Urinary bladder (tissue), 4 donors: Measurements from ENCODE around the gene AMD1. TPM values are rescaled to one million over a fixed set of nuclear protein-coding genes. Genes with fewer than 3 reads are reported as not detected.

Source experiments
- DNase-seq: peaks from one replicate; pipeline ENCODE4 v3.0.0-alpha.2; 2015; ENCODE audit errors: extremely low spot score
- H3K27ac ChIP-seq: one replicate; pipeline ENCODE4 v1.5.1; 2013; ENCODE audit warnings: low read depth, mild to moderate bottlenecking, moderate library complexity
- H3K36me3 ChIP-seq: one replicate; pipeline ENCODE4 v1.6.1; 2013; ENCODE audit warnings: mild to moderate bottlenecking, moderate library complexity; ENCODE audit not compliant: insufficient read depth
- H3K4me1 ChIP-seq: one replicate; pipeline ENCODE4 v1.6.1; 2013; ENCODE audit warnings: mild to moderate bottlenecking, moderate library complexity; ENCODE audit not compliant: insufficient read depth
- H3K4me3 ChIP-seq: one replicate; pipeline ENCODE4 v1.5.1; 2013; ENCODE audit warnings: low read depth, low read length
- WGBS: extraction: QIAGEN DNeasy Blood & Tissue Kit; methylation state at CpG from one replicate; pipeline ENCODE4 v1.1.7; 2013; 5-methylcytosine and 5-hydroxymethylcytosine counted together
- polyA plus RNA-seq: library from polyadenylated mRNA; stranded (reverse); fragments of 200-250 nt; gene quantifications from one replicate; pipeline ENCODE4 v1.2.3, GENCODE V29; 2013
- small RNA-seq: library from RNA; depleted of rRNA; stranded (forward); fragments of <200 nt; gene quantifications from one replicate; pipeline ENCODE3, GENCODE V24; 2014
- total RNA-seq: library from RNA; depleted of rRNA; stranded (reverse); fragments of >200 nt; gene quantifications from one replicate; pipeline ENCODE4 v1.2.3, GENCODE V29; 2014
- donor health status: healthy with polysubstance abuse.
- donor health status: healthy.

Gene AMD1
- total and polyA plus RNA-seq, 2 donors = 37.0 to 92.8 TPM

DNA sequence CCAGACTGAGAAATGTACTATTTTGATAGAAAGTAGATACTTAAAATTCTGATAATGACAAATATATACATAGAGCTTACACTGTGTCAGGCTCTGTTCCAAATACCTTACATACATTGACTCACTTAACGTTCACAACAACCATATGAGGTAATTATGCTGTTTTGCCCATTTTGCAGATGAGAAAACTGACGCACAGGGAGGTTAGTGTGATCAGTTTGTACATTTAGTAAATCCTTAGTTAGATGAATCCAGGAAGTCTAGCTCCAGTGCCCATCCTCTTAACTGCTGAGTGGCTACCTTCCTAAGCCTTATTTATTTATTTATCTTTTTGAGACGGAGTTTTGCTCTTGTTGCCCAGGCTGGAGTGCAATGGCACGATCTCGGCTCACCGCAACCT lies 60.6 kb downstream of the AMD1 start:
- H3K27ac ChIP-seq = no peak overlapping the region
- no peaks in the 10 kb centered on the region for H3K36me3 ChIP-seq
- WGBS = 91% methylated on average over 6 of the region's 6 CpGs
- H3K4me3 ChIP-seq = no peak overlapping the region
- no peak for DNase-seq
- no peaks in the 10 kb centered on the region for H3K4me1 ChIP-seq

DNA sequence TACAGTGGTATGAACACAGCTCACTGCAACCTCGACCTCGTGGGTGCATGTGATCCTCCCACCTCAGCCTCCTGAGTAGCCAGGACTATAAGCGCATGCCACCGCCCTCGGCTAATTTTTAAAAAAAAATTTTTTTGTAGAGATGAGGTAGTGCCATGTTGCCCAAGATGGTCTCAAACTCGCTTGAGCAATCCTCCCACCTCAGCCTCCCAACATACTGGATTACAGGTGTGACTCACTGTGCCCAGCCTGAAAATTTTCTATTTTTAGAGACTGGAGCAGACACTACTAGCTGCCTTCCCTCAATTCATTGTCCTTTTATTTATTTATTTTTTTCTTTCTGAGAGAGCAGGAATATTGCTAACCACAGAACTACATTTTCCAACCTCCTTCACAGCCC lies 63.6 kb downstream of the AMD1 start:
- no peak overlapping the region for H3K4me3 ChIP-seq
- no peaks in the 10 kb centered on the region for H3K4me1 ChIP-seq
- H3K27ac ChIP-seq = no peak overlapping the region
- WGBS = 96% methylated on average over 6 of the region's 6 CpGs
- no peak for DNase-seq
- H3K36me3 ChIP-seq = no peaks in the 10 kb centered on the region

DNA sequence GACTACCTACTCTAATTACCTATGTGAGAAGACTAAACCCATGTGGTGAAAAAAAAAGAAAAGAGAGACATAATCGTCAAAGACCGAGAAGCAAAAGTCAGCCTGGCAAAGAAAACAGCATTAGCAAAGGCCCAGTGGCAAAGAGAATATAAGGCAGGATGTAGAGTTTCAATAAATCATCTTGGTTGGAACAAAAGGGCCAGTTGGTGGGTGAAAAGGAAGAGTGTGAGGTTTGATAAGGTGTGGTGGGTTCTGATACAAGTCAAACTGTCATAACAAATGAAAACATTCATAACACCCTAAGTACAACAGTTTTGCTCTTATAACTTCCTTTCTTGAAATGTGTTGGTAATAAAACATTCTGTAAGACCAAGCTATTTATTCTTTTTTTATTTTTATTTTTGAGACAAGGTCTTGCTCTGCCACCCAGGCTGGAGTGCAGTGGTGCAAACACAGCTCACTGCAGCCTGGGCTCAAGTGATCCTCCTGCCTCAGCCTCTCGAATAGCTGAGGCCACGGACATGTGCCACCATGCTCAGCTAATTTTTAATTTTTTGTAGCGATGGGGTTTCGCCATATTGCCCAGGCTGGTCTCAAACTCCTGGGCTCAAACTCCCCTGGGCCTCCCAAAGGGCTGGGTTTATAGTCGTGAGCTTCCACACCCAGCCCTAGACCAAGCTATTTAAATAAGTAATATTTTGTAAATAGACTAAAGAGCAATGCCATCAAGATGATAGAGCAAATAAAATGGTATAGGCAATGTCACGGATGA lies 65.0 kb downstream of the AMD1 start:
- Histone ChIP-seq H3K27ac (no peak overlapping the region), H3K4me3 (no peak overlapping the region), H3K36me3 (no peaks in the 10 kb centered on the region), H3K4me1 (no peaks in the 10 kb centered on the region)
- DNase-seq = no peak
- 91% methylated on average over 8 of the region's 8 CpGs for WGBS

- WGBS = 98% methylated on average over 1 of the region's 1 CpG
These were observed 70.1 kb downstream of the AMD1 start for GRCh38 chr6:110944681-110945151.

More at GRCh38 chr6:110944681-110945151, 70.1 kb downstream of the AMD1 start:
- Histone ChIP-seq H3K27ac (no peak overlapping the region), H3K36me3 (no peaks in the 10 kb centered on the region), H3K4me3 (no peak overlapping the region), H3K4me1 (no peaks in the 10 kb centered on the region)
- DNase-seq = no peak

Small RNAs within 50 kb of the gene (small RNA-seq; reads per million reads assigned to genes)
- not detected for gene RNU6-1115P
- gene SNORA40C = not detected

Other genes with a start within 250 kb of the AMD1 start
- gene CDK19, start 59.3 kb upstream of the AMD1 start, total RNA-seq = 32.9 TPM
- 14.0 TPM for gene CDK19, start 59.3 kb upstream of the AMD1 start, polyA plus RNA-seq
- 33.2 TPM for gene GTF3C6, start 83.9 kb downstream of the AMD1 start, total RNA-seq
- 45.3 TPM for gene GTF3C6, start 83.9 kb downstream of the AMD1 start, polyA plus RNA-seq
- gene RPF2, start 107.3 kb downstream of the AMD1 start, total RNA-seq = 25.4 TPM
- 17.9 TPM for gene RPF2, start 107.3 kb downstream of the AMD1 start, polyA plus RNA-seq
- gene SLC16A10, start 212.7 kb downstream of the AMD1 start, total RNA-seq = 5.4 TPM
- 0.49 TPM for gene SLC16A10, start 212.7 kb downstream of the AMD1 start, polyA plus RNA-seq